Measurements from ENCODE around the gene YY1.
"Not testable (repeated sequence)": the region's sequence is repeated elsewhere in the genome, so short reads cannot be mapped to it uniquely, and the experiment has no call there.

YY1 gene

GRCh38 chr14:100306998-100307765 is 68.2 kb downstream of the YY1 start:
- H3K36me3 ChIP-seq (ENCODE audit: insufficient read depth, low read length) = no peaks in the 10 kb centered on the region
- peaks cover 57% of the 10 kb centered on the region for H3K79me2 ChIP-seq (ENCODE audit: insufficient read depth, low read length)
- H3K4me3 ChIP-seq (ENCODE audit: low read length, poor library complexity, severe bottlenecking) = peak overlapping the region; percentile 89
- peak overlapping the region; percentile 95 for H2AFZ ChIP-seq (ENCODE audit: low read length)
- H3F3A ChIP-seq (ENCODE audit: low read depth) = no peaks in the 10 kb centered on the region
- peaks cover 45% of the 10 kb centered on the region for H3K4me1 ChIP-seq (ENCODE audit: insufficient read depth, low read length, poor library complexity, severe bottlenecking)
- H3K9me3 ChIP-seq (ENCODE audit: insufficient read depth, low read depth, low read length) = no peaks in the 10 kb centered on the region
- no peaks in the 10 kb centered on the region for H3K9me2 ChIP-seq (replicated peaks; ENCODE audit: low read depth, low read length)
- peaks cover 31% of the 10 kb centered on the region for H4K20me1 ChIP-seq (ENCODE audit: insufficient read depth, low read length, poor library complexity, severe bottlenecking)
- peak overlapping the region; percentile 97 for H3K9ac ChIP-seq (ENCODE audit: low read depth, low read length, poor library complexity, severe bottlenecking)
- peak overlapping the region; percentile 84 for H3K4me2 ChIP-seq (ENCODE audit: low read depth, low read length, poor library complexity, severe bottlenecking)
- no peaks in the 10 kb centered on the region for H3K27me3 ChIP-seq (ENCODE audit: insufficient read depth, low read length, poor library complexity, severe bottlenecking)
- TF ChIP-seq CTCF (conservative IDR thresholded peaks at IDR 0.05; ENCODE audit: low read length) = no peak
- no peak for TF ChIP-seq EZH2phosphoT487 (IDR thresholded peaks at IDR 0.05; ENCODE audit: borderline replicate concordance)

DNA sequence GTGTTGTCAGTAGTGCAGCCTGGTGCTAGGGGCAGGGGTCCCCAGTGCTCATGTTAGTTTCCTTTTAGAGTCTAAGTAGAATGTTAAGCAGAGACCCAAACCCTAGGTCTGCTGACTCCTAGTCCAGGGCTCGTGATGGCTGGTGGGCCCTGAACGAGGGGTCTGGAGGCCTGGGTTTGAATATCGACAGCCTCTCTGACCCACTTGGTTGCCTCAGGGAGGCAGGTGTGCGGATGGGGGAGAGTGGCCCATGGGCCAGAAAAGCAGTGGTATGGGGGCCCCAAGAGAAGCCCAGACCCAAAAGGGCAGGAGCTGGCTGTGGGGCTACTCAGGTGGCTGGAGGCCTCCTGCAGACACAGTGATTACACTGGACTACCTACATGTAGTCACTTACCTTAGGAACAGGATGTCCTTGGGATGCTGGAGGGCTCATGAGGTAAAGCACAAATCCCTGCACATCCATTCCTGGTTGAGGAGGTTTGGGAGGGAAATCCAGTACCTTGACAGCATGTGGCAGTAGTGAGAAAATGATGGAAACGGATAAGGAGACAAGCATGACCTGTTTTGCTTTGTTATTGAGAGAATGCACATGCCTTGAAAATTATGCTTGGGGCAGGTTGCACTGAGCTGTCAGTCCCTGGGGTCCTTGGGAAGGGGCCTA is 69.0 kb downstream of the YY1 start:
- H3K36me3 ChIP-seq (ENCODE audit: insufficient read depth, low read length) = no peaks in the 10 kb centered on the region
- H3F3A ChIP-seq (ENCODE audit: low read depth) = no peaks in the 10 kb centered on the region
- H3K4me3 ChIP-seq (ENCODE audit: low read length, poor library complexity, severe bottlenecking) = peak overlapping the region; percentile 89
- peaks cover 25% of the 10 kb centered on the region for H4K20me1 ChIP-seq (ENCODE audit: insufficient read depth, low read length, poor library complexity, severe bottlenecking)
- H3K79me2 ChIP-seq (ENCODE audit: insufficient read depth, low read length) = peaks cover 50% of the 10 kb centered on the region
- H3K4me2 ChIP-seq (ENCODE audit: low read depth, low read length, poor library complexity, severe bottlenecking) = peak overlapping the region; percentile 84
- TF ChIP-seq CTCF (conservative IDR thresholded peaks at IDR 0.05; ENCODE audit: low read length) = no peak
- no peak for TF ChIP-seq EZH2phosphoT487 (IDR thresholded peaks at IDR 0.05; ENCODE audit: borderline replicate concordance)
- peaks cover 43% of the 10 kb centered on the region for H3K4me1 ChIP-seq (ENCODE audit: insufficient read depth, low read length, poor library complexity, severe bottlenecking)
- H3K9me2 ChIP-seq (replicated peaks; ENCODE audit: low read depth, low read length) = no peaks in the 10 kb centered on the region
- peak overlapping the region; percentile 97 for H3K9ac ChIP-seq (ENCODE audit: low read depth, low read length, poor library complexity, severe bottlenecking)
- no peaks in the 10 kb centered on the region for H3K9me3 ChIP-seq (ENCODE audit: insufficient read depth, low read depth, low read length)
- no peak overlapping the region for H2AFZ ChIP-seq (ENCODE audit: low read length)
- H3K27me3 ChIP-seq (ENCODE audit: insufficient read depth, low read length, poor library complexity, severe bottlenecking) = no peaks in the 10 kb centered on the region

- peaks cover 45% of the 10 kb centered on the region for H3K79me2 ChIP-seq (ENCODE audit: insufficient read depth, low read length)
- H3K9ac ChIP-seq (ENCODE audit: low read depth, low read length, poor library complexity, severe bottlenecking); H2AFZ ChIP-seq (ENCODE audit: low read length); H3K4me3 ChIP-seq (ENCODE audit: low read length, poor library complexity, severe bottlenecking); H3K9me3 ChIP-seq (ENCODE audit: insufficient read depth, low read depth, low read length); H3F3A ChIP-seq (ENCODE audit: low read depth); H3K9me2 ChIP-seq (replicated peaks; ENCODE audit: low read depth, low read length); H3K27me3 ChIP-seq (ENCODE audit: insufficient read depth, low read length, poor library complexity, severe bottlenecking); H3K4me2 ChIP-seq (ENCODE audit: low read depth, low read length, poor library complexity, severe bottlenecking); H3K36me3 ChIP-seq (ENCODE audit: insufficient read depth, low read length): not testable (repeated sequence)
- H3K4me1 ChIP-seq (ENCODE audit: insufficient read depth, low read length, poor library complexity, severe bottlenecking) = peaks cover 37% of the 10 kb centered on the region
- peaks cover 20% of the 10 kb centered on the region for H4K20me1 ChIP-seq (ENCODE audit: insufficient read depth, low read length, poor library complexity, severe bottlenecking)
Measured at GRCh38 chr14:100308427-100308792, 69.5 kb downstream of the YY1 start.

Data from Loucy (cell line).